GM19324 (cell line): ENCODE measurements around the gene TMEM187.

Experiments
- ATAC-seq: cut with Tn5 transposase; IDR thresholded peaks from one replicate; pipeline ENCODE4 v1.9.1; 2021; ENCODE audit warnings: mild to moderate bottlenecking, moderate library complexity; ENCODE audit not compliant: unreplicated experiment, low FRiP score

The TMEM187 gene

DNA sequence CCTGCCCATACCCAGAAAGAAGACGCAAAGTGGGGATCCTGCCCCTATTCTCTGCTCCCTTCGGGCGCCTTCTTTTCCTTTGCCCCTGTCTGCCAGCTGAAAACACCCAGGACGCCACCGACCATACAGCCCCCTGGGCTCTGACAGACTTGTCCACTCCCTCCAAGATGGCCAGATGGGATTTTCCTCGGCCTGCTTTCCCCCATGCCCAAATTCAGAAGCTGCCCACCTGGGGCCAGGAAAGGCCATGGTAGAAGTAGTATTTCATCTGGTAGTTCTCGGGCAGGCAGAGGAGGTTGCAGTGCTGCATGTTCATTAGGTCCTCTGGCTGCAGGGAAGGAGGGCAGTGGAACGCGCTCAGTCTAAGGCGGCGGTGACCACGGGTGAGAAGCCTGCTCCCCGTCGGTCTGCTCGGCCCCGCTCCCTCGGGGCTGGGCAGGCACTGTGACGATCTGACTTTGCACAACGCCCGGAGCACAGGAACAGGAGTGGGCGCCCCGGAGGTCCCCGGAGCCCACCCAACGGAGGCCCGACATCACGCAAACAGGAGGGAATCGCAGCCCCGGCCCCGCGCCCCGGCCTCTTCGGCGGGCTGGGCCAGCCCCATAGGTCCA is 38.3 kb upstream of the TMEM187 start:
- ATAC-seq = peak; percentile 9

DNA sequence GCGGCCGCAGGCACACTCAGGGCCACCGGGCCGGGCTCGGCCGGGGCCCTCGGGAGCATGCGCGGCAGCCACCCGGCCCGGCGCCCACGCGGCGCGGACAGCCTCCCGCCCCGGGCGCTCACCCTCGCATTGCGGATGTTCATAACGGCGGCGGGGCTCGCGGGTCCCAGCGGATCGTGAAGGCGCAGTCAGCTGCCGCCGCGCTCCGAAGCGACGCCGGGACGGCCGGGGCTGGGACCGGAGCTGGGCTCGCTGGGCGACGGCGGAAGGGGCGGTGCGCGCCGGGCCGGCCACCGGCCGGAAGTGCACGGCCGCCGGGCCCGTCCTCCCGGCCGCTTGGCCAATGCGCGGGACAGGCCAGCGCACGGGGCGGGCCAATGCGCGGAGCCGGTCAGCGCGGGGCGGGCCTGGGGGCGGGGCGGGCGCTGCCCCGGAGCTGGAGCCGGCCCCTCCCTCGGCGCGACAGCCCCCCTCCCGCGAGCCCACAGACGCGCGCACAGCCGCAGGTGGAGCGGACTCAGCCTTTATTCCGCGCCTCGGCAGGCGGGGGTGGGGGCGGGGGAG is 37.7 kb upstream of the TMEM187 start, which contains the start of gene NAA10:
NAA10 (minus strand) TSS at position 276 of the 564 bp plus-strand sequence; CDS start at position 143, 133 bp downstream.
- ATAC-seq = peak; percentile 96

DNA sequence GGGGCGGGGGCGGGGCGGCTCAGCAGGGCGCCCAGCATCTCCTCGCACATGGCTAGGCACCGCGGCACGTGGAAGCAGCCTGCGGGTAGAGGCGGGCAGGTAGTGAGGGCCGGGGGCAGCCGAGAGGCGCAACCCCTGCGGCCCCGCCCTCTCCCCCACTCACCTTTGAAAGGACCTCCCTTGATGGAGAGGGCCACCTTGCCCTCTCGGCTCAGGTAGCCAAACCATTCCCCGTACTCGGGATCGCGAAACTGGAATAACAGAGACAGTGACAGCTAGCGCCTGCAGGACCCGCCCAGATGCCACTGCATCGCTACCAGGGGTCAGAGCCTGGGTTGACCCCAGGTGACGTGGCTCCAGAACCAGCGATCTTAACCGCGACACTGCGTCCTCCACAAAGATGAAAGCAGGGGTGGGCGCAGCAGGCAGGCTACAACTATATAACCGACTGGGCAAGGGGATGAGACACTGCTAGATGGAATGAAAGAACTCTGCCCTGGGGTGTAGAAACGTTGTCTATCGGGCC is 37.2 kb upstream of the TMEM187 start:
- no peak for ATAC-seq

DNA sequence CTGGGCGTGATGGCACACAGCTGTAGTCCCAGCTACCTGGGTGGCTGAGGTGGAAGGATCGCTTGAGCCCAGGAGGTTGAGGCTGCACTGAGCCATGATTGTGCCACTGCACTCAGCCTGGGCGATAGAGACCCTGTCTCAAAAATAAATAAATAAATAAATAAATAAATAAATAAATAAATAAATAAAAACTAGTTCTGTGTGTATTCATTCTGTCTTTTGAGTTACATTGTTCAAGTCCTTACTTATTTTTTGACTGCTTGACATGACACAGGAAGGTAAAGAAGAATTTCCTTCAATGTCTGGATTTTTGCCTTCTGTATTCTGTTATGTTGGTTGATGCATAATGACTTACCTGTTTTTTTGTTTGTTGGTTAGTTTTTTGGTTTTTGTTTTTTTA is 35.5 kb upstream of the TMEM187 start:
- ATAC-seq = no peak

DNA sequence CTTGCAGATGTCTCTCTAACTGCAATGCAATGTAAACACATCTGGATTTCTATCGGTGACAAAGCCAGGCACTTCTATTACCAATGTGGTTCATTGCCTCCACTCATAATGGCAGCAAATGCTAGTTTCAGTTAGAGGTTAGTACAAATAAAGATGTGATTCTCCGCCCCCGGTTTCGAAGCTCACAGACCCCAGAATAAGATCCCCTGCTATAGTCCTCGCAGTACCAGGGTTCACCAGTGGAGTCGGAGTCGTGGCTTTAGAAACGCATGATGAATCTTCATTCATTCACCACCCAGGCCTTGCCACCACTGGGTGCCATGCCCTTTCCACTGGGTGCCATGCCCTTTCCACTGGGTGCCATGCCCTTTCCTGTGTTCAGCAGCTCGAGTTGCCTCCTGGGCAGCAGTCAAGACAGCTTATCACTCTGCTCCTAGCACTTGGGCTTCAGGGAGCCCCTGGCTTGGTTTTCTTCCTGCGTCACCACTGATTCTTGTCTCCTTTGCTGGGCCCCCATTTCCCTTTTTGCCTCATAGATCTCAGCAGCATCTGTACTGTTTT is 34.2 kb upstream of the TMEM187 start:
- no peak for ATAC-seq

DNA sequence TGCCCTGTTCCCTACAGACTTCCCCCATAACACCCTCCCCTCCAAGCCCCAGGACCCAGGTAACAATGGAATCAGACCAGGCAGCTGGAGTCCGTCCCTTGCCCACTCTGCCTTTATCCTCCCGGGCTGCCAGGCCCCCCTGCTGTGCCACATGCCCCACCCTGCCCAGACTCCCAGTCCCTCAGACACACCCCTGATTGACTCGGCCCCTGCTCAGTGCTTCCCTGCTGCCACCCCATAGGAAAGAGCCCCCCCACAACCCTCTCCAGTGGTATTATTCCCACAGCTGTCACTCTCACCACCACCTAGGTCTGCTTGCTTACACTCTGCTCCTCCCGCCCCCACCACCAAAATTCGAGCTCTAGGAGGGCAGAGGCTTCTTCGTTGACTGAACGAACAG is 33.0 kb upstream of the TMEM187 start:
- no peak for ATAC-seq

DNA sequence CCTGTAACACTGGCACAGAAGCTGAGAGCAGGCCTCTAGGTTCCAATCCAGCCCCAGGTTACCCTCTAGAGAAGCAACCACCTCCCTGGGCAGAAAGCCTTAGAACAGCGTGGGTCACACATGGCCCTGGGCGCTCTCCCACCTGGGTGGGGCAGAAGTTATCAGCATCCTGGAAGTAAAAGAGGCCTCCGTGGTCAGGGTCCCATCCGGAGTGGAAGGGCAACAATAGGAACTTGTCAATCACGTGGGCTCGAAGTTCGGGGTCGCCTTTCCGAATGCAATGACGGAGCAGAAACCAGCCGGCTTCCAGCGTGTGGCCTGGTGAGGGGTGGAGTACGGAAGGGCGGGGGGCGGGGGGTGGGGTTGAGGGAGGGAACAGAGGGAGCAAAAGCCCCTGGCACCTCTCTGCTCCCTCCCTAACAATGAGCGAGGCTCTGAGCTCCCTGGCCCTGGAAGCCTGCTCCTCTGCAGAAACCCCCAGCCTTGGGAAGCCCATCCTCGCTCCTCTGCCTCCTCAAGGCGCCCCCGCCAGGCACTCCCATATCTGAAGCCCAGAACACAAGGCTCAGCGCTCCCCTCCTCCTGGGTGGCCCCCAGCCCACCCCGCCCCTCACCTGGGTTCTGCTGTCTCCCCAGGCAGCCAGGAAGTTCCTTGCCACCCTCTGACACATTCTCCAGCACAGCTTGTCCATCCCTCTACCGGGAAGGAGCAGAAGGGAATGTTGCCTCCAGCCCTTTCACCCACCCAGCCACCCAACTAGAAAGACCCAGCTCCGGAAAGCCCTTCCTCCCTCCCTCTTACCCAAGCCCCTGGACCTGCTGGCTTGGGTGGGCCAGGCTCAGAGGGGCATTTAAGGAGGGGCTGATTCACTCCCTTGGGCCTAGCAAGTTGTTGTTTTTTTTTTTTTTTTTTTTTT is 31.0 kb upstream of the TMEM187 start:
- ATAC-seq = no peak

DNA sequence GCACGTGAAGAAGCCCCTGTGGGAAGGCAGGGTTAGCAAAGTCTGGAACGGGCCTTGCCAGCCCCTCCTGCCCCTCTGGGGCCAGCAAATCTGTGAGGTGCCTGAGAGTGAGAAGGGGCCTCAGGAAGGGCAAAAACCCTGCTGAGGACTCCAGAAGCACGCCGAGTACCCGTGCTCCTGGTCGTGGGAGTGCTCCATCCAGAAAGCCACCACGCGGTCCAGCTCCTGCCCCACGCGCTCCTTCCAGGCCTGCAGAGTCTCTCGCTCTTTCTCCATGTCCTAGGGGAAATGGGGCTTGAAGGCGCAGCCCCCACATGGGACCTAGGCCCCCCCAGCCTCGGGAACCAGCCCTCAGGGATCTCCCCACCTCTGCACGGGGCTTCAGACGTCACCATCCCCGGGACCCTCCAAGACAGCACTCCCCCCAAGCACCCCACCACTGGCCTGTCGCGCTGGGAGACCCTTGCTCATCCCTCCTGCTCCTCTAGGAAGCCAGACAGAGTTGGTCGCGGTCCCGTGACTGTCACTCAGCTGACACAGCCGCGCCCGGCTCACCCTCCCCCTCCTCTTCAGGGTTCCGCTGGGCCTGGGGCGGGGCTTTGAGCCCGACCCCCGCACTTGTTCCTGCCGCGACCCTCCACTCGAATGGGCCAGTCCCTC is 28.3 kb upstream of the TMEM187 start, which contains the start of gene RENBP:
RENBP (minus strand) TSS at position 504 of the 660 bp plus-strand sequence; CDS start at position 471, 33 bp downstream.
- no peak for ATAC-seq

DNA sequence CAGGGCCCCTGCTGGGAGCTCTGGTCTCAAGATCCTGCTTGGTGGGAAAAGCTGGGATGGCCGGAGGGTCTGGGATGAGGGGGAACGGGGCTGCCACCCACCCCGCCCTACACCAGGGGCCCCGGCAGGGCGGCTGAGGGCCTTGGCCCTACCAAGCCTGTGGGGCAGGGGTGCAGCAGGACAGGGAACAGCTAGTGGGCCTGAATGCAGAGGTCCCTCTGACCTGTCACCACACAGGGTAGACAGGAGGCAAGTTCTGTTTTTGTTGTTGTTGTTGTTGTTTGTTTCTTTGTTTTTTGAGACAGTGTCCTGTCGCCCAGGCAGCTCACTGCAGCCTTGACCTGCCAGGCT is 27.8 kb upstream of the TMEM187 start:
- no peak for ATAC-seq

DNA sequence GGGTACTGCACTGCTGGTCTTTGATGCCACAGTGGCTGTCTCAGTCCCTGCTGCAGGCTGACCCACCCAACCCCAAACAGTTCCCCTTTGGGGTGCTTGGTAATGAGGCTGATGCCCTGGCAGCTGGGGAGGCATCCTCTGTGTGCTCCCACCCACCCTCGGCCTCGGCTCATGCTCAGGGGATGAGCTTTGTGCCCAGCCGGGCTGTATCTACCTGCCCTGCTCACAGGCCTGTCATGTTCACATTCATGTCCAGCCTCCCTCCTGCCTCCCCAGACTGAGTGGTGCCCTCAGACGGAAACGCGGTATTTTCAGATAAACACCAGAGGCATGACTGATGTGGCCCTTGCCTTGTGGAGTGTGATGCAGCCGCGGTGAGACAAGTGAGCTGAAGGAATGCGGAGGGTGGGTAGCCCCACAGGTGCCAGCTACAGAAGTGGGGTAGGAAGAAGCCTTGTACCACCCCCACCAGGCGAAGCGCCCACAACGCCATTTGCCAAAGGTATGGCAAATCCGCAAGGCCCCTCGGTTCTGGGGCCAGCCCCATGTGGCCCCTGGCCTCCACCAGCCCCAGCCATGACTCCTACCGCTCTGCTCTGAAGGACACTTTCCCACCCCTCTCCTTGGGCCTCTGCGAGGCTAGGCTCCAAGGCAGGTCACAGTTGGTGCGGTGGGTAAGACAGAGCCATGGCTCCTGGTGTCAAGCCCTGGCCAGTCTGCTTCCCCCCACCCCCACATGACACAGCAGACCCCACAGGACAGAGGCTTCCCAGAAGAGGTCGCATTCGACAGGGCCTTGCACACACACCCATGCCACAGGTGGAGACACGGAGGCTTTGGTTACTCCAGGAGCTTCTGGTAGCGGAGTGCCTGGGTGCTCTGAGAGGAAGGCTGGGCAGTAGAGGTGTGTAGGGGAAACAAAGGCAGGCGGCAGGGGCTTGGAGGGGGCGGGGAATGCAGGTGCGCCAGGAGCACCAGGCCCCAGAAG is 26.3 kb upstream of the TMEM187 start:
- no peak for ATAC-seq

DNA sequence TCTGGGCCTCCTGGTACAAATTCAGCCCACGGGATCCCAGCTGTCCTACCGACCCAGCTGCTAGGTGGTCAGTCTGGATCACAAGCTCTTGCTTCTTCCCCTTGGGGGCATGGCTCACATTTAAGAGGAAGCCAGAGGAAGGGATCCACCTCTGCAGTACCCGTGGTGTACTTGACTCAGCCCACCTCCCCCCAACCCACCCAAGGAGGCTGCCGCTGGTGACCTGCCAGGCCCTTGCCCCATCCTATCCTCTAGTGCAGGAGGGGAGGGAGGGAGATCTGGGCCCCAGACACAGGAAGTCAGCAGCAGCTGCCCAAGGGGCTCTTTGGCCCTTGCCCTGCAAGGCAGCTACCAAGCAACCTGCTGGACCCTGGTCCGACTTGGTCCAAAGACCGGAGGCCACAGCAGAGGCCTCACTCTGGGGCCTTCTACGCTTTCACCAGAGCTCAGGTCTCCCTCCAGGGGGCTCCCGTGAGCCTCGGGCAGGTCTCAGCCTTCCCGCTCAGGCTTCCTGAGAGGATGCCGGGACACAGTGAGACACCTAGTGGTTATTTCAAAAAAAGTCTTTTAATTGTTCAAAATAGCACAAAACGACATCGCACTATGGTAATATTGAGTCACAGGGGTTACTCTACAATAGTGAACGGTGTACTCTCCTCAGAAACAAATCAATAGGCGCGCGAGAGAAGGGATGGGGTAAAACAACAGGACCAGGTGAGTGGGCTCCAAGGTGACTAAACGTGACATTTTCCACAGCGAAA is 25.4 kb upstream of the TMEM187 start:
- no peak for ATAC-seq

DNA sequence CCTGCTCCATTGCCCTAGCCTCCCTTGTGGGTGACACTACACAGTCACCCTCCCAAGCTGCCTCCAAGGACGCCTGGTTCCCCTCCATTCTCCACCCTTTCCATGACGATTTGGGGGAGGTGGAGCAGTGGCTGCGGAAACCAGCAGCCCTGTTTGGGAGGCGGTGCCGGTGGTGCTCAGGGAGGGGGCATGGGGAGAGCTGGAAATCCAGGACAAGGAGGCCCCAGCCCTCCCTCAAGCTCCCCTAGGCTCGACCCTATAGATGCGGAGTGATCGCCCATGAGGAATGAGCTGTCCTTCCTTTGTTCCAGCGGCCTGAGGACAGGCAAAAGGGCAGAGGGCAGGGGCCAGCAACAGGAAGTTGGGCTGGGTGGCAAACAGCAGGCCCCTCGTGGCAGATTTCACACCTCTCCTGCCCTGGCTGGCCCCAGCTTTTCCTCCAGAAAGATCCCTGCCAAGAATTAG is 24.5 kb upstream of the TMEM187 start:
- no peak for ATAC-seq

DNA sequence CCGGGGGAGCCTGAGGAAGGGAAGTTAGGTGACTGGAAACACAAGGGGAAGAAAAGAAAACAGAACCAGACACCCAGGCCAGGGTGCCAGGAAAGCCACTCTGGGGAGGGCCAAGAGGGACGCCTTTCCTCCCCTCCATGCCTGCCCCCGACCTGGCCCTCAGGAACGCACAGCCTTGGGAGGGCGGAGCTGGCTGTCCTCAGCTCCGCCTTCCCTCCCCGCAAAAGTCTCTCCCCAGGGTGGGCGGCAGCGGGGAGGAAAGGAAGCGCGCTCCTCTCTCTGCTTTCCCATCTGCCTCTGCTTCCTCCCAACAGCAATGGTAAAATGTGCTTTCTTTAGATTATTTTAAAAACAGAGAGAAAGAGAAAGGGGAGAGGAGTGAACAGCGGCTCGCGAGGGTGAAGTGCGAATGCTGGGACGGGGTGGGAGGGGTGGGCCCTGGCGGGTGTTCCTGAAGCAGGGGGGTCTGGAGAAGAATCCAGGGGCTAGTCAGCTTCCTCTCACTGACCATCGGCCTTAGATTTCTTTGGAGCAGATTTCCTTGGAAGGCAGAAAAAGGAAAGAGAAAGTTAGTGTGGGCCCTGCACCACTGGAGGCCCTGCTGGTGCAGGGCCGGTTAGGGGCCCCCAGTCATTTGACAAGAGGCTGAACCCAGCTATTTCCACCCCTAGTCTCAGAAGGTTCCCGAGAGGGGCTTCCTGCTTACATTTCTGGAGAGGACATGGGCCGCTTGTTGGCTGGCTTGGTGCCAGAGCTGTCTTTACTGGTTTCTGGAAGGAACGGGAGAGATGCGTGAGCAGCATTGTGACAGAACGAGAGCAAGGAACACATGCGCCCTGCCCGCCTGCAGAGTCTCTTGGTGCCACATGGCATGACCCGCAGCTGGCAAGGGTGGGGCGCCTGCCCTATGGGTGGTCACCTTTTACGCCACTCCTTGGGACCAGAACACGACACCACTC is 23.4 kb upstream of the TMEM187 start:
- no peak for ATAC-seq

DNA sequence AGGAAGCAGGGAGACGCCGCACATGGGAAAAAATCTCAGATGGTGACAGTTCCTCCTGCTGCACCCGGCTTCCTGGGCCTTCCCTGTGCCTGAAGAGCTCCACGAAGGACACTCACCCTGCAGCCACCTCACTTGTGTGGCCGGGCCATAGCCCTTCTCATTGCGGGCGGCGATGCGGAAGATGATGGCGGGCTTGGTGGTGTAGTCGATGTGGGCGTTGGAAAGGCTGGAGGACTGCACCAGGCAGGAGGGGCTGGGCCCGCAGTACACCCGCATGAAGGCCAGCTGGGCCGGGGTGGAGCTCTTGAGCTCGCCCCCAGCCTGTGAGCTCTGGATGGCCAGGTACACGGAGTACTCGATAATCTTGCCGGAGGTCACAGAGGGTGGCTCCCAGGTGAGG is 22.4 kb upstream of the TMEM187 start:
- ATAC-seq = no peak

DNA sequence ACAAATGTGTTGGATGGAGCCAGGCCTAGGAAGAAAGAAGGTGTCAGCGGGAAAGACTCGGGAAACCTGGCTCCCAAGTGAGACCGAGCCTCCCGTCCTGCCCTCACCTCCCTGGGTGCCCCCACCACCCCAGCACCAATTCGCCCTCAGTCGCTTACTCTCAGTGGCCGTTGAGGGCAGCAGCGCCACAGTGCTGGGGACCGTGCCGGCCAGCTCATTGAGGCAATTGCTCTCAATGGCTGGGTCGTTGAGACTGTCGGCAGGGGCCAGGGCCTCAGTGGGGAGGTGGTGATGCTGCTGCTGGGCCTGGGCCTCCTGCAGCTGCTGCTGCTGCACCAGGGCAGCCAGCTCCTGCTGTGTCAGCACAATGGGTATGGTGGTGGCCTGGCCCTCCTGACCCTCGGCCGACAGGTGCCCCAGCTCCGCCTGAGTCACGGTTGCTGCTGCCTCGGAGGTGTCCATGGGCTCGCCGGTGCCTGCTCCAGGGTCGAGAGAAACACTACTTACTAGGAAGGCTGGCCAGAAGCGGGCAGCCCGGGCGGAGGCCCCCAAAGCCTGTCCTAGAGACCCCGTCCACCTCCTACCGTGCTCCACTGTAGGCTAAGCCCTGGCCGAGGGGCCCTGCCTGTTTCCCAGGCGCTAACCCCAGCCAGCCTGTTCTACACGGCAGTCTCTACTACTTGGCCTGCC is 20.7 kb upstream of the TMEM187 start:
- ATAC-seq = no peak

DNA sequence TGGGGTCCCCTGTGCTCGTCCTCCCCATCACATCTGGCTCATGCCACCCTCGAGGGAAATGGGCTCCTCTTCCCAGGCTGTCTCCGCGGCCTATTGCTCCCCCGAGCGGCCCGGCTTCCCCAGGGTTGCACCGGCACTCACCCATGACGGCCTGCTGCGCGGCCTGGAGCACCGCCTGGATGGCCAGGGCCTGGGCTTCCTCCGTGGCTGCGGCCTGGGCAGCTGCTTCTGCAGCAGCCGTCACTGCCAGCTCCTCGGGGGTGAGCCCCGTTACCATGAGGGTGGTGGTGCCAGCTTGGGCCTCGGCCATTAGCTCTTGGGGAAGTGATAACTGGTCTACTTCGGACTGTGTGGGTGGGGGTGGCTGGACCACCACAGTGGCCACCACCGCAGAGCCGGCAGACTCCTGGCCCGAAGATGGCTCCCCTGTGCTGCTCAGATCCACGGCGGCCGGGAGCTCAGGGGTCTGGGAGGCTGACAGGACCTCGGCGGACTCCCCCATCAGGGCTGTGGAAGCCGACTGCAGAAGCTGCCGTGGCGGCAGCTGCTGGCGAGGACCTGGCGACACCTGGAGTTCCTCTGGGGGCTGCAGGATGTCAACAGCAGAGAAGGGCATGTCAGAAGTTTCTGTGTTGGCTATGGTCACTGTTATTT is 20.1 kb upstream of the TMEM187 start:
- ATAC-seq = no peak
